ENCODE results near the gene AEBP2. TPM values are rescaled to one million over a fixed set of nuclear protein-coding genes. Genes with fewer than 3 reads are reported as not detected.
A peak's percentile ranks its signal among the peaks of the same experiment; 100 is the strongest.

AEBP2 gene
- total and polyA plus RNA-seq, 9 of the 15 experiments (the other 6 are each of a cell fraction or from before 2014, with no cell fraction given), result 5.7 to 43.7 (median 10.3) TPM

- TF ChIP-seq, protein P1, sequence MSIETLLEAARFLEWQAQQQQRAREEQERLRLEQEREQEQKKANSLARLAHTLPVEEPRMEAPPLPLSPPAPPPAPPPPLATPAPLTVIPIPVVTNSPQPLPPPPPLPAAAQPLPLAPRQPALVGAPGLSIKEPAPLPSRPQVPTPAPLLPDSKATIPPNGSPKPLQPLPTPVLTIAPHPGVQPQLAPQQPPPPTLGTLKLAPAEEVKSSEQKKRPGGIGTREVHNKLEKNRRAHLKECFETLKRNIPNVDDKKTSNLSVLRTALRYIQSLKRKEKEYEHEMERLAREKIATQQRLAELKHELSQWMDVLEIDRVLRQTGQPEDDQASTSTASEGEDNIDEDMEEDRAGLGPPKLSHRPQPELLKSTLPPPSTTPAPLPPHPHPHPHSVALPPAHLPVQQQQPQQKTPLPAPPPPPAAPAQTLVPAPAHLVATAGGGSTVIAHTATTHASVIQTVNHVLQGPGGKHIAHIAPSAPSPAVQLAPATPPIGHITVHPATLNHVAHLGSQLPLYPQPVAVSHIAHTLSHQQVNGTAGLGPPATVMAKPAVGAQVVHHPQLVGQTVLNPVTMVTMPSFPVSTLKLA (conservative IDR thresholded peaks at IDR 0.05), result peak; percentile 42 to 69; a peak in 2 of 4 replicates
- peak; percentile 33 for TF ChIP-seq MEIS2 (IDR thresholded peaks at IDR 0.05; ENCODE audit: partially characterized antibody)
- TF ChIP-seq ZNF655 (CRISPR knock-in tag; IDR thresholded peaks at IDR 0.05), result no peak
- no peak for TF ChIP-seq TAF9B (IDR thresholded peaks at IDR 0.05; ENCODE audit: partially characterized antibody)
- 0 out of 2 replicates have a peak, but pooled peaks have one; percentile 23 for TF ChIP-seq ZBTB2 (IDR thresholded peaks at IDR 0.05)
- TF ChIP-seq MGA (IDR thresholded peaks at IDR 0.05), result peak; percentile 98
- no peak for TF ChIP-seq FIP1L1 (IDR thresholded peaks at IDR 0.05; ENCODE audit: low read depth, low read length, poor library complexity, severe bottlenecking)
- TF ChIP-seq HDGF (IDR thresholded peaks at IDR 0.05), result no peak
- peak; percentile 89 for TF ChIP-seq ZNF263 (CRISPR knock-in tag; IDR thresholded peaks at IDR 0.05; ENCODE audit: borderline replicate concordance)
Measured at GRCh38 chr12:19439059-19440018, at the start of gene AEBP2 (continued).

Data from K562 (cell line).